Measurements from ENCODE around the gene ICOSLG.
"Not testable (repeated sequence)": the region's sequence is repeated elsewhere in the genome, so short reads cannot be mapped to it uniquely, and the experiment has no call there.

DNA sequence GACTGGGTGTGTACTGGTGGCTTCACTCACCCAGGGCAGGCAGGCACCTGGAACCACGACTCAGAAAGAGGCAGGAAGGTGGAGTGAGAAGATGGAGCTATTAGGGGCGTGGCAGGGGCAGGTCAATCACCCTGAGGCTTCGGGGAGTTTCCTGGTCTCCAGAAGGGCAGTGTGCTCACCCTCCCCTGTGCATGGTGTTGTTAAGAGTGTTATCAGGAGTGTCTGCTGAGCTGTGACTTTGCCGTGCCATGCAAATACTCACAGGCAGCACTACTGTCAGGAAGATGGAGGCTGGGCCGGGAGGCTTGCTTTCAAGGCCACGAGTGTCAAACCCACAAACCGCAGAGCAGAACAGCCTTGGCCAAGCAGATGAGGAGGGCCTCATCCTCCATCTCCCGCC, 22.3 kb downstream of the ICOSLG start:
- TF ChIP-seq, protein P1, sequence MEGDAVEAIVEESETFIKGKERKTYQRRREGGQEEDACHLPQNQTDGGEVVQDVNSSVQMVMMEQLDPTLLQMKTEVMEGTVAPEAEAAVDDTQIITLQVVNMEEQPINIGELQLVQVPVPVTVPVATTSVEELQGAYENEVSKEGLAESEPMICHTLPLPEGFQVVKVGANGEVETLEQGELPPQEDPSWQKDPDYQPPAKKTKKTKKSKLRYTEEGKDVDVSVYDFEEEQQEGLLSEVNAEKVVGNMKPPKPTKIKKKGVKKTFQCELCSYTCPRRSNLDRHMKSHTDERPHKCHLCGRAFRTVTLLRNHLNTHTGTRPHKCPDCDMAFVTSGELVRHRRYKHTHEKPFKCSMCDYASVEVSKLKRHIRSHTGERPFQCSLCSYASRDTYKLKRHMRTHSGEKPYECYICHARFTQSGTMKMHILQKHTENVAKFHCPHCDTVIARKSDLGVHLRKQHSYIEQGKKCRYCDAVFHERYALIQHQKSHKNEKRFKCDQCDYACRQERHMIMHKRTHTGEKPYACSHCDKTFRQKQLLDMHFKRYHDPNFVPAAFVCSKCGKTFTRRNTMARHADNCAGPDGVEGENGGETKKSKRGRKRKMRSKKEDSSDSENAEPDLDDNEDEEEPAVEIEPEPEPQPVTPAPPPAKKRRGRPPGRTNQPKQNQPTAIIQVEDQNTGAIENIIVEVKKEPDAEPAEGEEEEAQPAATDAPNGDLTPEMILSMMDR (conservative IDR thresholded peaks at IDR 0.05), result not testable (repeated sequence)
- not testable (repeated sequence) for TF ChIP-seq ZFX (IDR thresholded peaks at IDR 0.05)

Measured in C4-2B (cell line).